HG02970 (cell line): ENCODE measurements around the gene AMOTL2.

ENCODE experiments used
- ATAC-seq: cut with Tn5 transposase; IDR thresholded peaks from one replicate; pipeline ENCODE4 v1.9.1; 2021; ENCODE audit warnings: mild to moderate bottlenecking, moderate library complexity, moderate number of reproducible peaks; ENCODE audit not compliant: unreplicated experiment, low FRiP score

Gene AMOTL2

DNA sequence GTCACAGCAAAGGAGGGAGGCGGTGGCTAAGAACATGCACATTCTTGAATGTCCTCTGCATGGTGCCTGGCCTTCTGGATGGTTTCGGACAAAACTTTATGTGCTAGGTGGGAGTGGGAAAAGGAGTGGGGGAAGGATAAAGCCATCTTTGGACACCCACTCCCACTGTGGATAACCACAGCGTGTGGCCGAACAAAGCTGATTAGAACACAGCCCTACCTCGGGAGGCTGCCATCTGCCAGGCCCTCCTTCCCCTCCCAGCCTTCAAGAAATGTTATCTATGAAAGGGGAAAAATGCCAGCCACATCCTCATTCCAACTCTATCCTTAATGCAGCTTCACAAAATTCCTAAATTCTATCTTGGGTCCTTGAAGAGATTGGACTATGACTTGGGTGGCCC lies 18.8 kb downstream of the AMOTL2 start:
- ATAC-seq = no peak

DNA sequence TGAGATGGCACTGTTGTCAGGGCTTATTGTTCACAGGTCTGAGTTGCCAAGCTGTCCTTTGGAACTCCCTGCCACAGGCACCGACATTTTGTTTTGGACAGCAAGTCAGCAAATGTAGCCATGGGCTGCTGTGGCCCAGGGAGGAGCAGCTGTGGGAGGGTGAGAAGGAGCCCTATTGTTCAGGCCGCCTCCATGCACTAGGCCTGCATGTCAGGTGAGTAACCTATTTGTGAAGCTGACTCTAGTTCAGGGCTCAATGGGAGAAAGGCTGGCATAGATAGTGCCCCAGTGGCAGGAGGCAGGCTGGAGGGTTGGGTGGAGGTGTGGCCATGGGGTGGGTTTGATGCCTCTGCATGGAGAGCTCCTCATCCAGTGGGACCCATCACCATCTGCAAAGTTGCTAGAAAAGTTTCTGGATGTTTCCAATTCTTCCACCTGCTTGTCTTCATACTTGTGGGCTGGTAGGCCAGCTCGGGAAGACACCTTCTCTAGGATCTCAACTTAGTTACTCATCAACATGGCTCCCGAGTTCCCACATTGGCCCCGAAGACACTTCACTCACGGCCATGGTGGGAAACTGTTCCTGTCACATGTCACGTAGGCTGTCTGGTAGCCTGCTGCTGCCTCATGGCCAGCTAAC lies 19.5 kb downstream of the AMOTL2 start:
- no peak for ATAC-seq

DNA sequence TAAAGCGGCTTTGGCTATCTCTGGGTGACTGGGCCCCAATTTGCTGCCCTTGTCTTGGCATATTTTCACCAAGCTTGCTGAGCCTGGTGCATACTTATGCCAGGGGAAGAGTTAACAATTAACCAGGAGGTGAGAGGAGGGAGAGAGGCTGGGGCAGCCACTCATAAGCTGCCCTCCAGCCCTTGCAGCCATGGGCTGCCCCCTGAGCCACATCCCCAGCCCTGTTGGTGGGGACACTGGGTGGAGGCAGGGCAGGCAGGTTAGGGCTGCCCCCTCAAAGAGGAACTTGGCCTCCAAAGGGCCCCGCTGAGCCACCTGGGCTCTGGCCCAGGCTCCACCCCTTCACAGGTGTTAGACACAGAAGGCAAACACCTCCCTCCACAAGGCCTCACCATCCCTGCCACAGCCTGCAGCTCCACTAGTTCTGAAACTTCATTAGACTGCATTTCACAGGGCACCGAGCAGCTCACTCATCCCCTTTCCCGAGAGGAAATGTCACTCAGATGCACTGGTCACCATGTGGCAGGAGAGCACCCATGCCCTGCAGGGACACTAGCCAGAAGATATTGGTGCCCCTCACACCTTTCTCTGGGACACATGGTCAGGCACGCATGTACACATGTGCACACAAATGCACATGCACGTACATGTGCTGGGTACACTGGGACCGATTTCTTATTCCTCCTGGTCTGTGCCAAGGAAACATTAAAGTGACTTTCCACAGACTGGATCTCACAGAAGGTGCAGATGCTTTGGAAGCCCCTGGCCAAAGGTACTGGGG lies 20.2 kb downstream of the AMOTL2 start:
- ATAC-seq = no peak

DNA sequence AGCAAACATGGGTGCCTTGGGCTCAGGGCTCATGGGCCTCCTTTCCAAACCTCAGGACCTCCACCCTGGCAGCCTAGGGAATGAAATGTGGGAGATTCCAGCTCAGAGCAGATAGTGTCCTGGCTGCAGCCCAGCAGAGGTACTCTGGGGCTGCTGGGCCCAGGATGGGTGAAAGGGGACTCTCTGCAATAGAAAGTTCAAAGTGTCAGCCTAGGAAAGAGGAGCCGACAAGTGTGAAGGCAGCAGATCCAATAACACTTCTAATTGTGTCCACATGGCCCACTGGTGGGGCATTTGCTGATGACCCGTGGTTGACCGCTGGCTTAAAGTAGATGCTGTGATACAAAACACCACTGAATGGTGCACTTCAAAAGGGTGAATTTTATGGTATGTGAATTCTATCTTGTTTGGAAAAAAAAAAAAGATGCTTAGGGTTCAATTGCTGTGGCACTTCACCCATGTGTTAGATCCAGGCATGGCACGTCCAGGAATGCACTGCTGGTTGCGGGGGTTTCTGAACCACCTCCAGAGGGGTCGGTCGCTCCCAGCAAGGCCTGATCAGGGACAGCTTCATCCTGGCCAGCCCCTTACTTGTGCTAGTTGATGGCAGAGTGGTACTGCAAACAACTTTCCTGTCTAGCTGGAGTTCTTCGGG lies 20.9 kb downstream of the AMOTL2 start:
- ATAC-seq = no peak

DNA sequence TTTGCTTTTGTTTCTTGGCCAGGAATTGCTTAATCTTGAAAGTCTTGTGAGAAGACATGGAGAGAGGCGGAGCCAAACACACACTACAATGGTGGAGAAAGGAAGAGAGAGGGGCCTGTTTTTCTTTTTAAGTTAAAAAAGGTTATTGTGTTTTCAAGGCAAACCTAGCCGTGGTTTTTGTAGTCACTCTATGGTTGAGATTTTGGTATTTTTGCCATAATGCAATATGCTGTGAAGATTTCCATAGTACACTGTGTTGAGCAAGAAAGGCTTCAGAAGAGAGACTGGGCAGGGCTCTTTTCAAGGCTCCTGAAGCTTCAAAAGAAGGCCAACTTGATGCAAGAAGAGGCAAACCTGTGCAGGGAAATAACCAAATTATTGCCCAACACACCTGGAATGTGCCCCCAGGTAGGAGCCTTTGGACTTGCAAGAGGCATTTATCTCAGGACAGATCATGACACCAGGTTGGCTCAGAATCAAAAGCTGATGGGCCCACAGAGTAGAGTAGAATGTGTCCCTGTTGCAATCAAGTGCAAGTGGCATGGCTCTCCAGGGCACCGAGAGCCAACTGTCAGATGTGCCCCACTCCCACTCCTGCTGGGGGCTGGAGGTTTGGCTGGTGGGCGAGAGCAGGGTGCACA lies 22.1 kb downstream of the AMOTL2 start:
- no peak for ATAC-seq

DNA sequence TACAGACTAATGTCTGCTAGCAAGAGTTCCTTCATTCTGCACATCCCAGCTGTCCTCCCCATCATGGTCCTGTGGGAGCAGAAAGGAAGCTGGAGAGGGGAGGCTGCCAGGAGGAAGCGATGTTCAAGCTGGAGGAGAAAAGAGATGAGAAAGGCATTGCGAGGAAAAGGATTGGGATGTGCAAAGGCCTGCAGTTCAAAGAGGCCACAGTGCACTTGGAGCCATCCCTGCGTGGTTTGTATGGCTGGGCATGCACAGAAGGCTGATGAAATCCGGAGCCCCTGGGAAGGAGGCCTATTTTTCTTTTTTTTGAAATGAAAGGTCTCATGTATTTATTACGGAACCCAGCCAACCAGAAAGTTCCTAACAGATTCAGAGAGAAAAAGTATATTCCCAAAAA lies 22.8 kb downstream of the AMOTL2 start:
- ATAC-seq = no peak

DNA sequence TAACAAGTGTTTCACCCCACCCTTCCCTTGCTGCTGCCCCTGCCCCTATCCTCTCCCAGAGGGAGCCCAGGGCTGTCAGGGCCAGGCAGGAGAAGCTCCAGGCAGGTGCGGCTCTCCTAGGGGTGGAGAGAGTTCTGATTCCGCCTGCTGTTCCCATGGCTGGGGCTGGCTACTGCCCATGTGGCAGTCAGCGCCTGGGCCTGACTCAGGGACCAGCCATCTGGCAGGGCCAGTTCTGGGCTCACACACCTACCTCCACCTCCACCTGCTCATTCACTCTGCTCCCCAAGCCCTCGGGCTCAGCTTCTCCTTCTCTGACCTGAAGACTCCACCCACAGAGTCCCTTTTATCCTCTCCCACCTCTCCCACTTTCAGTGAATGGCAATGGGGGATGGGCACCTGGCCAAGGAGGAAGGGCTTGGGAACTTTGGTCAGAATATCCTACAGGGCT lies 23.4 kb downstream of the AMOTL2 start:
- ATAC-seq = no peak

DNA sequence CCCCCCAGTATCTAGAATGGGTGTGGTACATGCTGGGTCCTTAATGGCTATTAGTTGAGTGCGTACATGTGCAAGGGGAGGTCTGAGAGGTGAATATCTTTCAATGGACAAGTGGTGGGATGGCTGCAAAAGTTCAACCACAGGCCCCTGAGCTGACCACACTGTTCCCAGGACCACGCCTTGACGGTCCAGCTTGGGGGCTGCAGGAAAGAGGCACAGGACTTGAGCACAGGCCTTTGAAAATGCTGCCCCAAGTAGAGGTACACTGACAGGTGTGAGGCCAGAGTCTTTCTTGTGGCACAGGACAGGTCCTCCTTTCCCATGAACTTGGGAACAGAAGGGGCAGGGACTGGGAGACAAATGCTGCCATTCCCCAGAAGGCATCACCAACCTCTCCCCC lies 24.0 kb downstream of the AMOTL2 start:
- ATAC-seq = no peak

DNA sequence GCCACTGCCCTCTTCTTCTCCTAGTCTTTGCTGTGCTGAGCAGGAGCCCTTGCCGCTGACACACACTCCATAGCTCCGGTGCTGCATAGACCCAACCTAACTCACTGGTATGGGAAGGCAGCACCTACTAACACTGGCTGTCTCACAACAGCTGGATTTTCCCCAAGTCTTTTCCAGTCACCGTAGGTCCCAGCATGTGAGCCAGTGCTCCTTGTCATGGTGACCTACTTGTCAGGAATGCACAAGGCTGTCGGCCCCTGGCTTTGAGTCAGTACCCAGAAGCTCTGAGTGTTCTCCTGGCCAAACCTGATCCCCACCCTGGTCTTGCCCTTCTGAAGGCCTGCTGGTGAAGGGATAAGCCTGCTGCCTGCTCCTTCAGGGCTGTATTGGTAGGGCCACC lies 25.7 kb downstream of the AMOTL2 start:
- ATAC-seq = no peak

DNA sequence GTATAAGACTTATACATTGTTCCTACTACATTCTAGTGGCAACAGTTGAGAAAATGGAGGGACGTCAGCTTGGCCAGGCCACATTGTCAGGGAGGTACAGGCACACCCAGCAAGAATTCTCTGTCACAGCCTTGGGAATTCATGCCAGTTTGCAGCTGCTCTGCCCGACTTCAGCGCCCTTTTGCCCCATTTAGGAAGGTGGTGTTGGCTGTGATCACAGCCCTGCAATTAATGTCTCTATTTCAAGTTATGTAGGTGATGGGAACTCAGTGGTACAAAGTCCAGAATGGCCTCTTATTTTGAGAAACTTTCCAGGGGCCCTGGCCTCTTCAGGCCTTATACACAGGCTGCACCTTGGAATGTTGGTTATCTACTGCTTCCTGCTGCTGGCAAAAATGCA lies 26.7 kb downstream of the AMOTL2 start:
- no peak for ATAC-seq

DNA sequence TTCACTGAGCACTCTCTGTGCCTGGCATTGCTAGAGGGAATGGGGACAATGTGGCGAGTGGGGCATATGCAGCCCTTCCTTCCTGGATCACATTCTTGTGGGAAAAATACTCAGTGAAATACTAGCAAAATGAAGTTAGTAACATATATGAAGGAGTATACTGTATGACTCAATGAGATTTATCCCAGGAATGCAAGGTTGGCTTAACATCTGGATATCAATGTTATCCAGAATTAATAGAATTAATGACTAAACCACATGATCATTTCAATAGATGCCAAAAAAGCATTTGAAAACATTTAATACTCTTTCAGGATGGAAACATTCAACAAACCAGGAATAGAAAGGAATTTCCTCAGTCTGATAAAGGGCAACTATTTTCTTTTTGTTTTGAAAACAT lies 27.5 kb downstream of the AMOTL2 start:
- no peak for ATAC-seq

DNA sequence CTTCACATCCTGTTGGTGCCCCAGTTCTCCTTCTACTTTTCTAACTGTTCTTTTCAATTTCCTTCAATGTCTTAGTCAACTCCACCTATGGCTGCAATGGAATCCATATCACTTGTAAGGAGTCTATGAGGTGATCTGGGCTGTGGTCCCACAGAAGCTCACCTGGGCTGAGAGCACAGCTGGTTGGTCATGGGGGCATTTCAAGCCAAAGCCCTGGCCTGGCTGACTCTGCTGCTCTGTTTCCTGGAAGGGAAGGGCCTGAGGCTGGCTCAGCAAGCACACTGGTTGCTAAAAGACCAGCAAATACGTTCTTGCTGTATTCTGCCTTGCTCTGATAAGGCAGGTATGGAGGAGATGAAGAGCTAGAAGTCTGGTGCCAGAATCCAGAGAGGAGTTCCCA lies 29.0 kb downstream of the AMOTL2 start:
- ATAC-seq = no peak

DNA sequence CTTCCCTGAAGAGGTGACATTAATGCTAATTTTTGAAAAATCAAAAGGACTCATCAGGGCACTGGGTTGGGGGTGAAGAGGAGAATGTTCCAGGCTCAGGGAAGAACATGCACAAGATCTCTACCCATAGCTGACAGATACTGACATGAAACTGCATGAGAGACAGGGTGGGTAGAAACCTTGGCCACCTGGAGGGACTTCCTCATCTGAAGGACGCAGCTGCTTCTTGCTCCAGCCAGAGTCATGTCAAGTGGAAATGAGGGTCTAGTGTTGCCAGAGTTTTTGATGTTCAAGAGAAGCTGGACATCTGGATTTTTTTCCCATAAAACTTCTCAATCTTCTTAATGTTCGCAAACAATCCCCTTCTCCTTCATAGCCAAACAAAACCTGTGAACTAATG lies 29.7 kb downstream of the AMOTL2 start:
- ATAC-seq = no peak

DNA sequence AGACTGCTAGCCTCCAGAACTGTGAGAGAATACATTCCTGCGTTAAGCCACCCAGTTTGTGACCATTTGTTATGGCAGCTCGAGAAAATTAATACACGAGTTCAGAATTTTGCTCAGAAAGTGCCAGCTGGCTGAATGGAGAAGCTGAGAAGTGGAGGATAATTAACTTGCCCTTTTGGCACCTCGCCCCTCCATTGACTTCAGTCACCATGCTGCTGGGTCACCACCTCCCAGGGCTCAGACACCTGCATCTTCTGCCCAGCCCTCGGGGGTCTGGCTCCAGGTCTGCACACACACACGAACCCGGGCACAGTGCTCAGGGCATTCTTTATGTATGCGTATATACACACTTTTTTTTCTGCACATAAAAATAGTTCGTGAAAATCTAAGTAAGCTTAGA lies 32.0 kb downstream of the AMOTL2 start:
- no peak for ATAC-seq

DNA sequence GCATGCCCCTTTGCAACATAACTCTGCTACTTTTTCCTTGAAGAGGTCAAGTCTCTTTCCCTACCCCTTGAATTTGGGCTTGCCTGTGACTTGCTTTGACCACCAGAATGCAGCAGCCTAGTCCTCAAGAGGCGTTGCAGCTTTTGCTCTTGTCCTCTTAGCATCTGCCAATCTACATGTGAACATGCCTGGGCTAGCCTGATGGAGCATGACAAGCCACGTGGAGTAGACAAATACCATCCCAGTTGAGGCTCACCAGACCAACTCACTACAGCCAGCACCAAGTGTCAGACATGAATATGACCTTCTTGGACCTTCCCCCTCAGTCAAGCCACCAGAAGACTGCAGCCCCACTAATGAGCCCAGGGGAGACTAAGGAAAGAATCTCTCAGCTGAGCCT lies 32.9 kb downstream of the AMOTL2 start:
- no peak for ATAC-seq

DNA sequence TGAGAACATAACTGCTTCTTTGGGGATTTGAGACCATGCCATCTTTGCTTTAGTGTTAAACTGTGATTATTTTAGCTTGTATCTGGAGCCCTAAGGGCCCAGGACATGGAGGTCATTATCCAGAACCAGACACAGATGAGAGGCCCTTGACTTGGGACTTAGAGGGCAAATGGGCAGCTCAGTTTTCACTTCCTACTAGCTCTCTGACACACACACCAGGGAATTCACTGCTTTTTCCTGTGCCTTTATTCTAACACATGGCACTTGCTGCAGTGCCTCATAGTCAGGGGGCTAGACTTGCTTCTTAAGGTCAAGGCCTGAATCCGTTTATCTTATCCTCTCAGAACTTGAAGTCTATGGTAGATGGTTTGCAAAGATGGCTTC lies 33.3 kb downstream of the AMOTL2 start:
- ATAC-seq = no peak

DNA sequence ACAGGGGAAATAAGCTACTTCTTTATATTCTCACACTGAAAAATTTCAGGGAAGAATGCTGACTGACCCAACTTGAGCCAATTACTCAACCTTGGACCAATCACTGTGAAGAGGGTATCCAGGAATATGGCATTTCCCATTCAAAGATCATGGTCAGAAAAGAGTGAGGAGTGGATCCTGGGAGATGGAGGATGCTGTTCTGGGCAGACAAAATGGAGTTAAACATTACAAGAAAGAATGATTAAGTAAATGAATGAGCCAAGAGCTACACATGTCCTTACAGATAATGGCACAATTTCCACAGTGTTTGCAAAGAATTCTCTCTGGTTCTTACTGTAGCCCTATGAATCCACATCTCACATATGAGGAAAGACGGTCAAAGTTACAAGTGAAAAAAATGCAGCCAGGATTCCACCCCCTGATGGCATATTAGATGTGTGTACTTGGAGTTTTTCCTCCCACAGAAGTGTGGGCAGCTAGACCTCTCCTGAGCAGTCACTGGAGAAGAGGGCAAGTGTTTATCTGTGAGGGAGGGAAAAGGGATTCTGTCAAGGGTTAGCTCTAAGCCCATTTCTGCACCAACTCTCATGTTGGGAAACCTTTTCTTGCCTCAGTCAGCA lies 33.8 kb downstream of the AMOTL2 start:
- ATAC-seq = no peak

DNA sequence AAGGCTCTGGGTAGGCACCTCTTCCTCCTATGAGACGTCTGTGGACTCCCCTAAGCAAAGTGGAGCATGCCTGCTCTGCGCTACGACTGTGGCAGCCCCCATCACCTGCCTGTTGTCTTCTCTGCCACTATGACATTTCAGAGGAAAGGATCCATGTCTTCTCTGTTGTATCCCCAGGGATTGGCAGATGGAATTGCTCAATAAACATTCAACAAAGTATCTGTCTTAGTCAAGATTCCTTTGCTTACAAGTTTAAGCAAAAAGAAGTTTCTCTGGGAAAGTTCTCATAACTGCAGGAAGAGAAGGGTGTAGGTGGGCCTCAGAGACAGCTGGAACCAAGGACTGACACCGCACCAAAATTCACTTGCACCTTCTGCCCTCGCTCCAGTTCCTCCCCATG lies 34.3 kb downstream of the AMOTL2 start:
- no peak for ATAC-seq

DNA sequence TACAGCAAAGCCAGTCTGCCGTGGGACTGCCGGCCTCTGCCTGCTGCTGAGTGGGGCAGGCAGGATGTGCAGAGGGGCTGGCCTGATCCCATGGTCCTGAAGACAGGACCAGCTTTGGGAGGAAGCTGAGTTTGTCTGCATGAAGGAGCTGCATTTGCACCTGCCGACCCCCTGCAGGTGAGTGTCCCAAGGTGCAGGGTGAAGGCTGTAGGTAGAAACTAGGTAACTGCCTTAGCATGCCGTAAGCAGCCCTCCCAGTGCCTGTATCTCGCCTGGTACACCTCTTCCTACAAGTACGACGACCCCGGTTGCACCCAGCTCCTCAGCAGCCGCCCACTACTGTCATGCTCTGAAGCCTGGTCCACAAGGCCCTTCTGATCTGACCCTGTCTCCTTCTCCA lies 34.9 kb downstream of the AMOTL2 start:
- no peak for ATAC-seq

DNA sequence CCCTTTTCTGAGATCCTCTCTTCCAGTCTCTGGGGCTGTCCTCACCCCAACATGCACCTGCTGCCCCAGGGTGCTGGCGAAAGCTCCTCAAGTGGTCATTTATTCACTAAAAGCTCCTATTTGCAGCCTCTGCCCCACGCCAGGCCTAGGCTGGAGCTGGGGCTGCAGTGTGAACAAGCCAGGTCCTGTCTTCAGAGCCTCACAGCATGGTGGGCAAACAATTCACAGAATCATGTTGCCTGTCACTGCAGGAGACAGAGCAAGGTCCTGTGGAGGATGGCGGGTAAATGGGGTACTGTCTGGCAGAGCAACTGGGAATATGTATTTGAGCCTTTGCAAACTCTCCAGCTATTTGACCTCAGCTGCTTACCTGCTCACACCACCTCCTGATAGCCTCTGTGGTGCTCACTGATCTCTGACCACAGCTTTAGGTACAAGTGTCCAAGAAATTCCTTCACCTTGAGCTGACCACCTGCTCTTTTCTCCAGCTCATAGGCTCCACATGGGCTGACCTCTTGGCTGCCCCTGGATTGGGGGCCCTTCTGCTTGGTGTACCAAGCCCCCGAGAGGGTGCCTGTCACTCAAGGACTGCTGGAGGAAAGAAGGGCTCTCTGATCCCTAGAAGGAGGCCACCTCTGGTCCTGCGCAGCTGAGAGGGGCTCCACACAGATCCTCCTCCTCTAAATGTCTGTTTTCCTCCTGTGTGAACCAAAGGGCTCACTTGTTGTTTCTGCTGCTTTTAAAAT lies 35.6 kb downstream of the AMOTL2 start:
- ATAC-seq = no peak
